T-helper 2 cell treated with Interferon-gamma antibody and Interleukin-4, amounts not matched to agents 5 μg/mL and 100 μg/mL, for 36 hours (primary cell): ENCODE results near the gene RRAS.

Experiments used
- DNase-seq: peaks from one replicate; pipeline ENCODE4 v3.0.0; 2021; ENCODE audit warnings: low spot score
- H3K27ac Mint-ChIP-seq: one replicate; pipeline ENCODE4 v1.8.0; 2021; ENCODE audit warnings: mild to moderate bottlenecking, mixed read lengths
- H3K27me3 Mint-ChIP-seq: one replicate; pipeline ENCODE4 v1.8.0; 2021; ENCODE audit warnings: low read depth, mixed read lengths
- H3K36me3 Mint-ChIP-seq: one replicate; pipeline ENCODE4 v1.8.0; 2021; ENCODE audit warnings: low read depth, mixed read lengths
- H3K4me1 Mint-ChIP-seq: one replicate; pipeline ENCODE4 v1.8.0; 2021; ENCODE audit warnings: low read depth, mixed read lengths
- H3K4me3 Mint-ChIP-seq: one replicate; pipeline ENCODE4 v1.8.0; 2022; ENCODE audit warnings: mild to moderate bottlenecking, moderate library complexity, mixed read lengths
- H3K9me3 Mint-ChIP-seq: one replicate; pipeline ENCODE4 v1.8.0; 2021; ENCODE audit warnings: mixed read lengths

RRAS gene

GRCh38 chr19:49640113-49640898 is at the start of gene RRAS:
Gene RRAS, minus strand, starts transcription at chr19:49640143. Its CDS starts 45 bp downstream, at chr19:49640098.
- Mint-ChIP-seq H3K27ac (peak within 1 kb of the TSS; percentile 97), H3K4me3 (peak within 1 kb of the TSS; percentile 96), H3K9me3 (no peaks in the 10 kb centered on the region), H3K4me1 (peaks cover 41% of the 10 kb centered on the region), H3K36me3 (peaks cover 2% of the 10 kb centered on the region), H3K27me3 (peaks cover 5% of the 10 kb centered on the region)
- DNase-seq, result peak; percentile 100

DNA sequence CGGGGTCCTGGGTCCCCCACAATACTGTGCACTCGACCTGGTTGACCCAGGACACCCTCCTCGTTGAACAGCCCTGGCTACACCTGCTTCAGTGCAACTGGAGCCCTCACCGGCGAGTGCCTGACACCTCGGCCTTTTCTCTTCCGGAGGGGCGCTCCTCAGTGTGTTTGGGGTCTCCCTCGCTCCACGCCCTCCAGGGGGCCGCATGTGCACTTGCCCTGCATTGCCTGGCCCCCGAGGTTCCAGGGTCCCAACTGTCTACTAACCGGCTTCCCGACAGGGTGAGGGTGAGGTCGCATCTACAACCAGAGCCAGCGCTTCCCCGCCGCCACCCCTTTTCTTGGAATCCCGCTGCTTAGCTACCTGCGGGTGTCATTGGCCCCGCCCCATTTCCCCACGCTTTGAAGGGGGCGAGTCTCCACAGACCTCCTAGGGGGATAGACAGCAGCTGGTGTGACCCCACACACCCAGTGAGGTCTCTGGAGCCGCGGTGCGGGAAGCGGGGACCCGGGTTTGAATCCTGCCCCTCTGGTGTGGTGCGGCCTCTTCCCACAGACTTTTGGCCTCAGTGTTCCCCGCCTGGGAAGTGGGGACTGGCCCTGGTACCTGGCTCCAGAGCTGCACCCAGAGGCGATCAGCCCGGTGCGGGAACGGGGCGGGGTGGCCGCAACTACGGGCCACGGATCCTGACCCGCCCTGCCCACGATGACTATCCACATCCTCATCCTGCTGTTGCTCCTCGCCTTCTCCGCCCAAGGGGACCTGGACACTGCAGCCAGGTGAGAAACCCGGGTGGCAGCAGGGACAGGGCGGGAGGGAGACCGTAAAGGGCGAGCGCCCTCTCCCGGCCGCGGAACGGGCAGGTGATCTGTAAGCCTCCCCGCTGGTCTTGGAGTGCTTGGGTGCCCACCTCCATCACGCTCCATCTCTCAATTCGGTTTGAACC is 49.5 kb upstream of the RRAS start, which contains the start of gene ADM5:
TSS of gene ADM5 (plus strand) at position 462 of the 946 bp plus-strand sequence. CDS start at position 706, 244 bp downstream.
- no peak for DNase-seq
- H3K27ac Mint-ChIP-seq, result no peak within 1 kb of the TSS
- no peaks in the 10 kb centered on the region for H3K9me3 Mint-ChIP-seq
- H3K4me3 Mint-ChIP-seq, result peak within 1 kb of the TSS; percentile 81
- H3K27me3 Mint-ChIP-seq, result peaks cover 17% of the 10 kb centered on the region
- H3K36me3 Mint-ChIP-seq, result peaks cover 19% of the 10 kb centered on the region
- H3K4me1 Mint-ChIP-seq, result peaks cover 16% of the 10 kb centered on the region

DNA sequence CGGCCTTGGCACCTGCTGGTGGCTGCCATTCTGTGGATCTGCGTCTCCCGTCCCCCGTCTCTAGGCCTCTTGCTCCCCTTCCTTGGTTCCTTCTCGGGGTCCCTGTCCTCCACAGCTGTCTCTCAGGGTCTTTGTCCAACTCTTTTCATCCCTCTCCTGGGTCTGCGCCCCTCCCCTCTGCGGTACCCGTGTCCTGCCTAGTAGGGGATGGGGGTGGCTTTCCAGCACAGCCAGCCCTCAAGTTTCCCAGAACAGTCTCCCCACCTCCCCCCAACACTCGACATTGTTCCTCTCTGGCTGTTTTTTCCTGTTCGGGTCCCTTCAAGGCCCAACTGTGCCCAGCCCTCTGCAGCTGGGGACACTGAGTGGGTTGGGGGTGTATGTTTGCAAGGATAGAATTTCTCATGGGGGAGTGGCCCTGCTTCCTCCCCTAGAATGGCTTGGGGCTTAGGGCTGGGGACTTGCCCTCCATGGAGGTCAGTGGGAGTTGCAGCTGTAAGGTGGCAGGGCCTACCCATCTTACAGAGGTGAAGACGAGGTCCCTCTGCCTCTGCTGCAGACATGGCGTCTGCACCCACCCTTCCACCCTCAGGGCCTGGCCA is 48.7 kb upstream of the RRAS start:
- Mint-ChIP-seq H3K27ac (no peak overlapping the region), H3K9me3 (no peaks in the 10 kb centered on the region), H3K27me3 (peaks cover 17% of the 10 kb centered on the region), H3K4me1 (peaks cover 16% of the 10 kb centered on the region), H3K36me3 (peaks cover 26% of the 10 kb centered on the region), H3K4me3 (no peak overlapping the region)
- DNase-seq, result no peak

GRCh38 chr19:49687566-49688316 is 47.8 kb upstream of the RRAS start:
- Mint-ChIP-seq H3K36me3 (peaks cover 27% of the 10 kb centered on the region), H3K4me1 (peaks cover 16% of the 10 kb centered on the region), H3K4me3 (no peak overlapping the region)

GRCh38 chr19:49687150-49687549 is 47.2 kb upstream of the RRAS start:
- Mint-ChIP-seq H3K9me3 (no peaks in the 10 kb centered on the region), H3K4me1 (peaks cover 19% of the 10 kb centered on the region), H3K27me3 (peaks cover 9% of the 10 kb centered on the region), H3K4me3 (no peak overlapping the region), H3K36me3 (peaks cover 31% of the 10 kb centered on the region), H3K27ac (no peak overlapping the region)
- no peak for DNase-seq

More at GRCh38 chr19:49687566-49688316, 47.8 kb upstream of the RRAS start:
- H3K27me3 Mint-ChIP-seq, result peaks cover 14% of the 10 kb centered on the region
- H3K27ac Mint-ChIP-seq, result no peak overlapping the region
- H3K9me3 Mint-ChIP-seq, result no peaks in the 10 kb centered on the region
- DNase-seq, result no peak

- Mint-ChIP-seq H3K36me3 (peaks cover 36% of the 10 kb centered on the region), H3K27ac (no peak overlapping the region), H3K9me3 (no peaks in the 10 kb centered on the region), H3K4me3 (no peak overlapping the region), H3K27me3 (peaks cover 9% of the 10 kb centered on the region), H3K4me1 (peaks cover 20% of the 10 kb centered on the region)
- no peak for DNase-seq
These were observed 46.7 kb upstream of the RRAS start for GRCh38 chr19:49686503-49687088.

GRCh38 chr19:49685845-49686332 is 45.9 kb upstream of the RRAS start:
- H3K4me1 Mint-ChIP-seq, result peaks cover 18% of the 10 kb centered on the region
- peaks cover 7% of the 10 kb centered on the region for H3K27me3 Mint-ChIP-seq
- H3K4me3 Mint-ChIP-seq, result no peak overlapping the region
- peaks cover 37% of the 10 kb centered on the region for H3K36me3 Mint-ChIP-seq
- no peaks in the 10 kb centered on the region for H3K9me3 Mint-ChIP-seq
- H3K27ac Mint-ChIP-seq, result peak overlapping the region; percentile 8
- no peak for DNase-seq

DNA sequence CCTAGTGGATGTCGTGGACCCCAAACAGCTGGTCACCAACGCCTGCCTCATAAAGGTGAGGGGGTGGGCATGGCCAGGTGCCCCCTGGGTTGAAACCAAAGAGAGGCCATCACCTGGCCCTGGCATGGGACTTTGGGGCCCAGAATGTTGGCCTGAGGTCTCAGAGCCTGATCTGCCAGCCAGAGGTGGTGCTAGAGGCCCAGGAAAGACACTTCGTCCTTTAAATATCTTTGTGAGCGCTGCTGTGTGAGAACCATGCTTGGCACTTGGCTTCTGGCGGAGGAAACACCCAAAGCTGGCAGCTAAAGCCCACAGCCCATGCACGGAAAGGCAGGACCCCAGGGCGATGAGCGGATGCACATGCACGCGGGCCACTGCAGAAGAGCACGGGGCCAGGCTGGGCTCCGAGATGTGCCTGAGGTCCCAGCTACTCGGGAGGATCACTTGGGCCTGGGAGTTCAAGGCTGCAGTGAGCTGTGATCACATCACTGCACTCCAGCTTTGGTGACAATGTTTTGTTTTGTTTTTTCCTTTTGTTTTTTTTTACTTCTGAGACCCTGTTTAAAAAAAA is 45.1 kb upstream of the RRAS start:
- Mint-ChIP-seq H3K27ac (no peak overlapping the region), H3K27me3 (no peaks in the 10 kb centered on the region), H3K36me3 (peaks cover 37% of the 10 kb centered on the region), H3K9me3 (no peaks in the 10 kb centered on the region), H3K4me1 (peaks cover 14% of the 10 kb centered on the region), H3K4me3 (no peak overlapping the region)
- no peak for DNase-seq

GRCh38 chr19:49684251-49684982 is 44.5 kb upstream of the RRAS start:
- Mint-ChIP-seq H3K4me3 (no peak overlapping the region), H3K27ac (no peak overlapping the region), H3K27me3 (no peaks in the 10 kb centered on the region), H3K36me3 (peaks cover 36% of the 10 kb centered on the region), H3K4me1 (peaks cover 15% of the 10 kb centered on the region), H3K9me3 (no peaks in the 10 kb centered on the region)
- no peak for DNase-seq

GRCh38 chr19:49683814-49684250 is 43.9 kb upstream of the RRAS start:
- Mint-ChIP-seq H3K27me3 (no peaks in the 10 kb centered on the region), H3K27ac (no peak overlapping the region), H3K36me3 (peaks cover 36% of the 10 kb centered on the region), H3K4me3 (no peak overlapping the region), H3K4me1 (peaks cover 15% of the 10 kb centered on the region), H3K9me3 (no peaks in the 10 kb centered on the region)
- no peak for DNase-seq

DNA sequence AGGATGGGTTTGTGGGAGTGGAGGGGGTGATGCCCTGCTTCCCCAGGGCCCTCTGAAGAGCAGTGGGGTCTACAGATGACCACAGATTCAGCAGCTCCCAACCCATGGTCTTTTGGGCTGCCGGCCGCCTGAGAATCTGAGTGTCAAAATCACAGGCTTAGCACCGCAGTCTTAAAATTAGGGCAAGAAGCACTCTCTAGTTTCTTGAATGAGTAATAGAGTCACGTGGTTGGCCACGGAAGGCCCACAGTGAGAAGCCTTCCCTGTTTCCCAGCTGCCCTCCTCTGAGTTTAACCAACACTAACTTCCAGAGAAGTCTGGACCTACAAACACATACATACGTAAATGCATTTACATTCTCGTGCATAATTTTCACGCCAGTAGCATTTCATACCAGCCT is 42.3 kb upstream of the RRAS start:
- no peak for DNase-seq
- Mint-ChIP-seq H3K4me1 (peaks cover 22% of the 10 kb centered on the region), H3K4me3 (no peak overlapping the region), H3K27ac (no peak overlapping the region), H3K36me3 (peaks cover 31% of the 10 kb centered on the region), H3K27me3 (no peaks in the 10 kb centered on the region), H3K9me3 (no peaks in the 10 kb centered on the region)

- Mint-ChIP-seq H3K4me3 (no peak overlapping the region), H3K36me3 (peaks cover 27% of the 10 kb centered on the region), H3K27ac (no peak overlapping the region), H3K4me1 (peaks cover 20% of the 10 kb centered on the region), H3K9me3 (no peaks in the 10 kb centered on the region), H3K27me3 (no peaks in the 10 kb centered on the region)
- DNase-seq, result no peak
These were observed 41.9 kb upstream of the RRAS start for GRCh38 chr19:49681830-49682229.
